GM18502 (cell line): ENCODE data around the gene IL36A.

ENCODE experiments used
- ATAC-seq: cut with Tn5 transposase; IDR thresholded peaks from one replicate; pipeline ENCODE4 v1.9.1; 2021; ENCODE audit warnings: mild to moderate bottlenecking; ENCODE audit not compliant: unreplicated experiment, poor library complexity

Gene IL36A

GRCh38 chr2:113039719-113040118 is 34.5 kb downstream of the IL36A start:
- no peak for ATAC-seq

GRCh38 chr2:113041871-113042270 is 36.6 kb downstream of the IL36A start:
- no peak for ATAC-seq

DNA sequence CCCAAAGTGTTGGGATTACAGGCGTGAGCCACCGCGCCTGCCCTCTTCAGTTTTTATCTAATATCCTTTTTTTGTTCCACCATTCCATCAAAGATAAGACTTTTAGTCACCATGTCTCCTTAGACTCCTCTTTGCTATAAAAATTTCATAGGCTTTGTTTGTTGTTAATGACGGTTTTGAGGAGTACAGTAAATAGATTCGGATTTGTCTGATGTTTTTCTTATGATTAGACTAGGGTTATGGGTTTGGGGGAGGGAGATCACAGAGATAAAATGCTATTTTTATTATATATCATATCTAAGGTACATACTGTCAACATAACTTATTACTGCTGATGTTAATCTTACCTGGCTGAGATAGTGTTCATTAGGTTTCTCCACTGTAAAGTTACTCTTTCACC is 41.2 kb downstream of the IL36A start:
- no peak for ATAC-seq

DNA sequence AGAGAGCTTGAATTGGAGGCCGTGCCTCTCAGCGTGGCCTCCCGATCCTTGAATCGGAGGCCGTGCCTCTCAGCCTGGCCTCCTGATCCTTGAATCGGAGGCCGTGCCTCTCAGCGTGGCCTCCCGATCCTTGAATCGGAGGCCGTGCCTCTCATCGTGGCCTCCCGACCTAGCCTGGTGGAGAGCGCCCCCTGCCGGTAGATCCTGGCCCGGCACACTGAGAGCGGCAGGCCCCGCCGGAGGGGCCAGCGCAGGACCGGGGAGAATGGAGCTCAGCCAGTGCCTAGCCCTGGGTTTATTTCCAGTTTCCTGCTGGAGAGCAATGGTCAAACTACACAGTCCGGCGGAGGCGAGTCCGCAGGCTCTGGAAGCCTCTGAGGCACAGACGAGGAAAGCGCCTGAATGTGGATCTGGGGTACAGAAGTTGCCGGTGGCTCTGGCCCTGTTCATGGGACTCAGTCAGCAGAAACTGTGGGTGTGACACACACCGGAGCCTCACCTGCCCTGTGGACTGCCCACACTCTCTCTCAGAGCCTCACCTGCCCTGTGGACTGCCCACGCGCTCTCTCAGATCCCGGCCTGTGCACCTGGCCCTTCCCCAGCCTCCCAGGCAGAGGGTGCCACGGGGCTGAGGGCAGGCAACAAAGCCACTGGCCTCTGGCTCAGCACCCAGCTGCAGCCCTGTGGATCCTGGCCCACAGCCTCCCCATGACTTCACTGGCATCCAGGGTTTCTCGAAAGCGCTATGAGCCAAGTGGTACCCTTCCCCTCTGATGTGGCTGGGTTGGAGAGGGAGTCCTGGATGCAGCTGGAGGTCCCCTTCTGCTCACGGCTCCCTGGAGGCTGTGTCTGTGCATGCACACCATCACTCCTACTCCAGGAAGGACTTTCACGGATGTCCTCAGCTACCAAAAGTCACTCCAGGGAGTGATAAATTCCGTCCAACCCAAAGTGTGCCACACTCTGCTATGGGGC is 45.9 kb downstream of the IL36A start:
- no peak for ATAC-seq

- no peak for ATAC-seq
Observed at GRCh38 chr2:113052396-113052917, 47.2 kb downstream of the IL36A start, which contains the start of gene IL36B. IL36B (minus strand) TSS chr2:113052867.

DNA sequence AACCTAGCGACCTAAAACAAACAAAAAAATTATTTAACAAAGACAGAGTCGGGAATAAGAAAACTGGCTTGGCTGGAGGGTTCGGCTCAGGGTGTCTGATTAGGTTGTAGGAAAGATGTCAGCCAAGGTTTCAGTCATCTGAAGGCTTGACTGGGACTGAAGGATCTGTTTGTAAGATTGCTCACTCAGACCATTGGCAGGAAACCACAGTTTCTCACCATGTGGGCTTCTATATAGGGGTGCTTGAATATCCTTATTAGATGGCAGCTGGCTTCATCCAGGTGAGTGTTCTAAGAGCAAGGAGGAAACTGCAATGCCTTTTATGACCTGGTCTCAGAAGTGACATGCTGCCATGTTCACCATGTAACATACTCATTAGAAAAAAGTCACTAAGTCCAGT is 48.4 kb downstream of the IL36A start:
- ATAC-seq = no peak

- no peak for ATAC-seq
Observed at GRCh38 chr2:113054066-113054465, 48.8 kb downstream of the IL36A start.

- ATAC-seq = no peak
Observed at GRCh38 chr2:113056521-113056920, 51.3 kb downstream of the IL36A start.

DNA sequence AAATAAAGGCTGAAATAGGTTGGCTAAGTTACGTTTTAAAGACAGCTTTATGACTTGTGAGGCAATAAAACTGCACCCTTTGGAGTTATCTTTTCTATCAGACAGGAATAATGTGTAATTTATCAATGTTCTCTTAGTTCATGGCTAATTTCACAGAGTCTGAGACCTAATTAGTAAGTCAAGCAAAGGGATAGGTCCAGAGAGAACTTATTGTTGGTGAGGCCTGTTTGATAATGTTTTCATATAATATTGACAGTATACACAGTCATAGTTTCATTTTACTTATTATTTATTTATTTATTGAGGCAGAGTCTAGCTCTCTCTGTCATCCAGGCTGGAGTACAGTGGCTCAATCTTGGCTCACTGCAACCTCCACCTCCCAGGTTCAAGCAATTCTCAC is 51.9 kb downstream of the IL36A start:
- no peak for ATAC-seq
